HFFc6 (cell line): ENCODE results near the gene IL1RAP. TPM values are rescaled to one million over a fixed set of nuclear protein-coding genes. Genes with fewer than 3 reads are reported as not detected.

ENCODE experiments used
- DNase-seq: peaks from one replicate; pipeline ENCODE4 v3.0.0-alpha.2; 2018
- H3K27ac Mint-ChIP-seq: 2 replicates; pipeline ENCODE4 v1.8.0; 2020; ENCODE audit warnings: mild to moderate bottlenecking, mixed read lengths
- H3K27me3 Mint-ChIP-seq: 2 replicates; pipeline ENCODE4 v1.8.0; 2021; ENCODE audit warnings: mild to moderate bottlenecking, moderate library complexity, mixed read lengths; ENCODE audit not compliant: insufficient read depth
- H3K36me3 Mint-ChIP-seq: 2 replicates; pipeline ENCODE4 v1.8.0; 2021; ENCODE audit warnings: low read depth, mixed read lengths
- H3K4me1 Mint-ChIP-seq: 2 replicates; pipeline ENCODE4 v1.8.0; 2020; ENCODE audit warnings: low read depth, mixed read lengths
- H3K4me3 Mint-ChIP-seq: 2 replicates; pipeline ENCODE4 v1.8.0; 2020; ENCODE audit warnings: mild to moderate bottlenecking, moderate library complexity, mixed read lengths
- H3K9me3 Mint-ChIP-seq: 2 replicates; pipeline ENCODE4 v1.8.0; 2020; ENCODE audit warnings: mild to moderate bottlenecking, mixed read lengths
- CTCF ChIP-seq: fragments of 200-600 bp; sonication (generic); IDR thresholded peaks from 2 replicates; pipeline ENCODE4 v1.5.0; 2021; ENCODE audit warnings: antibody characterized with exemption, mild to moderate bottlenecking
- total RNA-seq, 6 experiments: library from RNA; stranded (reverse); fragmentation: NEBNext Ultra II Directional; extraction: Animal tissue kit (Norgen Biotek cat#: 25700); gene quantifications; 2 replicates in 1 of 6; 3 replicates in 5 of 6; pipeline ENCODE4 v1.2.3, GENCODE V29; 2021

IL1RAP gene
- total RNA-seq, 6 experiments from 2014 or later = 3.4 to 6.7 (median 5.3) TPM

DNA sequence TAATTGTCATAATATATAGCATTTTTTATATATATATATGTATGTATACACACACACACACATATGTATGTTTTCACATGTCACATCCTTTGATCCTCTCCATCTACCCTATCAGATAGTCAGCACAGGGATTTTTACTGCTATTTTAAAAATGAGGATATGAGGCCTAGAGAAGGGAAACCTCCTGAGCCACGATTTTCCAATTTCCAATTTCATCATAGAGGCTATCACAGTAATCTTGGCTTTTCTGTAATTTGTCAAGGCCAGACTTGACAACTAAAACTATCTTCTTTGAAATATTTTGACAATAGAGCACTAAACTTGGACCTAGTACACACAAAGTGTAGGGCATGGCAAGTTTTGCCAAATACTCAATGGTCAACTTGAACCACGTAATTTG lies 42.5 kb downstream of the IL1RAP start:
- peaks cover 4% of the 10 kb centered on the region for H3K9me3 Mint-ChIP-seq
- TF ChIP-seq CTCF = no peak
- no peak overlapping the region for H3K27ac Mint-ChIP-seq
- H3K4me3 Mint-ChIP-seq = no peak overlapping the region
- no peaks in the 10 kb centered on the region for H3K4me1 Mint-ChIP-seq
- peaks cover 3% of the 10 kb centered on the region for H3K27me3 Mint-ChIP-seq
- no peak for DNase-seq
- H3K36me3 Mint-ChIP-seq = peaks cover 10% of the 10 kb centered on the region; the same call in 1 of the 2 replicates

GRCh38 chr3:190557296-190557695 lies 43.4 kb downstream of the IL1RAP start:
- Mint-ChIP-seq H3K27me3 (peaks cover 3% of the 10 kb centered on the region), H3K4me1 (no peaks in the 10 kb centered on the region), H3K9me3 (peaks cover 3% of the 10 kb centered on the region; the same call in 1 of the 2 replicates), H3K27ac (no peak overlapping the region), H3K36me3 (peaks cover 3% of the 10 kb centered on the region; the same call in 1 of the 2 replicates), H3K4me3 (no peak overlapping the region)
- no peak for DNase-seq
- no peak for TF ChIP-seq CTCF

GRCh38 chr3:190558316-190558715 lies 44.4 kb downstream of the IL1RAP start:
- Mint-ChIP-seq H3K9me3 (no peaks in the 10 kb centered on the region), H3K4me1 (peaks cover 9% of the 10 kb centered on the region), H3K36me3 (no peaks in the 10 kb centered on the region; the same call in 1 of the 2 replicates), H3K27me3 (peaks cover 3% of the 10 kb centered on the region), H3K4me3 (no peak overlapping the region), H3K27ac (no peak overlapping the region)
- TF ChIP-seq CTCF = no peak
- DNase-seq = no peak

DNA sequence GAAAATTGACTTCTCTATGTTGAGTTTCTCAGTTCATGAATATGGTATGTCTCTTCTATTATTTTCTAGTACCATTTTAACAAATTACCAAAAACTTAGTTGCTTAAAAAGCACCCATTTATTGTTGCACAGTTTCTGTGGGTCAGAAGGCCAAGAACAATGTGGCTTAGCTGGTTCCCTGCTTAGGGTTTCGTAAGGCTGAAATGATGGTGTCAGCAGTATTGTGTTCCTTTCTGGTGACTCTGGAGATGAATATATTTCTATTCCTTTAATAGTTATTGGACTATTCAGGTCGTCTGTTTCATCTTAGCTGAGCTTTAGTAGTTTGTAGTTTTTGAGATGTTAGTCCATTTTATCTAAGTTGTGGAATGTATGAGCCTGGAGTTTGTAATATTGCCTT lies 44.9 kb downstream of the IL1RAP start:
- Mint-ChIP-seq H3K4me1 (peaks cover 12% of the 10 kb centered on the region), H3K27ac (no peak overlapping the region), H3K27me3 (peaks cover 3% of the 10 kb centered on the region), H3K9me3 (no peaks in the 10 kb centered on the region), H3K4me3 (no peak overlapping the region), H3K36me3 (no peaks in the 10 kb centered on the region; the same call in 1 of the 2 replicates)
- TF ChIP-seq CTCF = no peak
- DNase-seq = no peak

DNA sequence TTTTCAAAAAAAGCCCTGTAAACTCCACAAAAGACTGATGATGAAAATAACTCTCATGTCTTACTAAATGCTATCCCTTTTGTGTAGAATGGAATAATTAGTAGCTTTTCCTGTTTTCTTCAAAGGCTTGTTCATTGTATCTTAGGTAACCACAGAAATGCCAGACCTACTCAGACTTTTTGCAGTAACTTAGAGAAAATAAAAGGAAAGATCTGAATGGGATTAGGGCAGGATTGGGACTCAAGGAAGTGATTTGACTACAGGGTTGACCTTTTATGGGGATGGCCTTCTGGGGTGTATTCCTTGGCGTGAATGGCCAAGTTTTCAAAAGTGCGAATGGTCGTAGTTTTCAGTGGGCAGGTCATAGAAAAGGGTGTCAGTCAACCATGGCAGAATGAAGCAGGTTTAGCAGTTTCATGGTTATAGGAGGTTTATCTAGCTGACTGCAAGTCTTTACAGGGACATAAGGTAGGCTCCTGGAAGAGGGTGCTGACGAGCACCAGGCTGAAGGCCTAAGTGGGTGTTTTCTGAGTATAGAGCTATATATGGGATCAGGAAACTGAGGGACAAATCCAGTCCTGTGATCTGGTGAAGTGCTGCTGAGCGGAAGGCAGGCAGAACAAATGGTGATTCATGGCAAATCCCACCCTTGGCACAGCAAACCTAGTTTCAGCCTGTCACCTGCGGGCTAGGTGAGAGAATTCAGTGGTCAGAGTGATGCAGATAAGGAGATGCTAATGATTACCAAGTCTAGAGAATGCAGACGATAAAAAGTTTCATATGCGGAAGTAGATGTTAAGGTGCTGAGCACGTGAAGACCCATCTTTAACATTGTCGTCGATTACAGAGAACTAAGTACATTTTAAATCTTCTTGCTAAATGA lies 46.4 kb downstream of the IL1RAP start:
- no peak for DNase-seq
- Mint-ChIP-seq H3K4me1 (peaks cover 12% of the 10 kb centered on the region), H3K9me3 (no peaks in the 10 kb centered on the region), H3K36me3 (no peaks in the 10 kb centered on the region; the same call in 1 of the 2 replicates), H3K27ac (no peak overlapping the region), H3K4me3 (no peak overlapping the region), H3K27me3 (peaks cover 2% of the 10 kb centered on the region)
- TF ChIP-seq CTCF = no peak
